ENCODE data around the gene RIMBP2.

RIMBP2 gene

DNA sequence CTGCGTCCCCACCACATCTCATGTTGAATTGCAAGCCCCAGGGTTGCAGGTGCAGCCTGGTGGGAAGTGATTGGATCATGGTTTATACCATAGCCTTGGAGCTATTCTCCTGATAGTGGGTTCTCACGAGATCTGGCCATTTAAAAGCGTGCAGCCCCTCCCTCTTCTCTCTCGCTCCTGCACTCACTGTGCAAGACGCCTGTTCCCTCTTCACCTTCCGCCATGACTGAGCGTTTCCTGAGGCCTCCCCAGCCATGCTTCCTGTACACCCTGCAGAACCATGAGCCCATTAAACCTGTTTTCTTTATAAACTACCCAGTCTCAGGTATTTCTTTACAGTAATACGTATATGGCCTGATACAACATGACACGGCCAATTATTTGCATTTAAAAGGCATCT, 146.6 kb downstream of the RIMBP2 start:
- TF ChIP-seq, protein P1, sequence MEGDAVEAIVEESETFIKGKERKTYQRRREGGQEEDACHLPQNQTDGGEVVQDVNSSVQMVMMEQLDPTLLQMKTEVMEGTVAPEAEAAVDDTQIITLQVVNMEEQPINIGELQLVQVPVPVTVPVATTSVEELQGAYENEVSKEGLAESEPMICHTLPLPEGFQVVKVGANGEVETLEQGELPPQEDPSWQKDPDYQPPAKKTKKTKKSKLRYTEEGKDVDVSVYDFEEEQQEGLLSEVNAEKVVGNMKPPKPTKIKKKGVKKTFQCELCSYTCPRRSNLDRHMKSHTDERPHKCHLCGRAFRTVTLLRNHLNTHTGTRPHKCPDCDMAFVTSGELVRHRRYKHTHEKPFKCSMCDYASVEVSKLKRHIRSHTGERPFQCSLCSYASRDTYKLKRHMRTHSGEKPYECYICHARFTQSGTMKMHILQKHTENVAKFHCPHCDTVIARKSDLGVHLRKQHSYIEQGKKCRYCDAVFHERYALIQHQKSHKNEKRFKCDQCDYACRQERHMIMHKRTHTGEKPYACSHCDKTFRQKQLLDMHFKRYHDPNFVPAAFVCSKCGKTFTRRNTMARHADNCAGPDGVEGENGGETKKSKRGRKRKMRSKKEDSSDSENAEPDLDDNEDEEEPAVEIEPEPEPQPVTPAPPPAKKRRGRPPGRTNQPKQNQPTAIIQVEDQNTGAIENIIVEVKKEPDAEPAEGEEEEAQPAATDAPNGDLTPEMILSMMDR (IDR thresholded peaks at IDR 0.05; ENCODE audit: borderline replicate concordance, insufficient read depth, low read depth, low read length) = no peak
- H3K4me3 ChIP-seq (ENCODE audit: low read depth, low read length) = no peak overlapping the region

DNA sequence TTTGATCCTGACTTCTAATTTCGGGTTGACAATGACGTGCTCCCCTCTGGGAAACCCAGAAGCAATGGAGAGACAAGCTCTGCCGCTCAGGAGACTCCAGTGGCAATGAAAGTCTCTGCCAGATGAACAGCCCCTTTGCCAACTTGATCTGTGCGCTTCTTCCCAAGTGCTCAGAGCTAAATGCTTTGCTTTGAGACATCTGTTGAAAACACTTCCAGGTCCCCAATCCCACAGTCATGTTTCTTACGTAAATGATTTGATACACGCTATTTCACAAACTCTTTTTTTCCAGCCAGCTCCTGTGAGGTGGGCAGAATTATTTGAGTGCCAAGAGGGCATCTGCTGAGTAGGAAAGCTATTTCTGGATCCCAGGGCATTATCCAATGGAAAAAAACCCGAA, 147.6 kb downstream of the RIMBP2 start:
- TF ChIP-seq, protein P1 (IDR thresholded peaks at IDR 0.05; ENCODE audit: borderline replicate concordance, insufficient read depth, low read depth, low read length) = no peak

DNA sequence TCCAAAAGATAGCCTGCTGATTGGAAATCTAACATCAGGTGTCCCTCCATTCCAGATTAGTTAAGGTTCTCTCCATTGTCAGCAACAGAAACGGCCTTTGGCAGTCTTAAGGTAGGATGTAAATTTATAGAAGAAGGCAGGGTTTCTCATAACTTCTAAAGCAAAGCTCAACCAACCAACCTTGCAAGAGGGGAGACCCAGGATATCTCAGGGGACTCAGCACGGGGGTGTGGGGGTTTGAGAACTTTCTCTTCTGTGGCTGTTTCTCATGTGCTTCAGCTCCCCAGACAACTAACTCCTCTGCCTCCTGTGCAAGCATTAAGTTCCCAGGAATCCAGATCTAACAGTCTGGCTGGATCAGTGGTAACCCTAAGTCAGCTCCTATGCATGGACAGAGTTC, 148.1 kb downstream of the RIMBP2 start:
- no peak overlapping the region for H3K4me3 ChIP-seq (ENCODE audit: low read depth, low read length)
- TF ChIP-seq, protein P1 (IDR thresholded peaks at IDR 0.05; ENCODE audit: borderline replicate concordance, insufficient read depth, low read depth, low read length) = no peak

More for the DNA sequence above, 147.6 kb downstream of the RIMBP2 start:
- H3K4me3 ChIP-seq (ENCODE audit: low read depth, low read length) = no peak overlapping the region

DNA sequence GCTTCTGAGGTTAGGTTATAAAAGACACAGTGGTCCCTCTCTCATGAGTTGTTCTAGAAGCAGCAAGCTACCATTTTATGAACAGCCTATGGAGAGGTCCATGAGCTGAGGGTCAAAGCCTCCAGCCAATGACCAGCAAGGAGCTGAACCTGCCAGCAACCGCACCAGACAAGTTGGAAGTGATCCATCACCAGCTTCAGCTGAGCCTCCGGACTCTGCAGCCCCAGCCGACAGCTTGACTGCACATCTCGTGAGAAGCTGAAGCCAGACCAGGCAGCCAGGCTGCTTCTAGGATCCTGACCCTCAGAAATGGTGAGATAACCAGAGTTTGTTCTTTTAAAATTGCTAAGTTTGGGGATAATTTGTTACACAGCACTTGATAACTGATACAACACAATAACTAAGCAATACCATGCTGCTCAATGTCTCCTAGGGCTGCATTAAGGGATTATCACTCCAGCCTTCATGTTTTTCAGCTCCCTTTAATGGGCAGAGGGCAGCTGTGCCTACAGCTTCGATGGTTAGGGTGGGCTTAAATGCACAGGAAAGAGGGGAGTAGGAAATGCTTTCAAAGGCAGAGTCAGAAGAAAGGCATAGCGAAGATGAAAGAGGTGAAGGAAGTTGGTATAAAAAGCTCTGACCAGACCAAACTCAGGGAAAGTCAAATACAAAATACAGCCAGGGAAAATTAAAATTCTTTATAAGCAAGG, 149.5 kb downstream of the RIMBP2 start:
- H3K4me3 ChIP-seq (ENCODE audit: low read depth, low read length) = no peak overlapping the region
- TF ChIP-seq, protein P1 (IDR thresholded peaks at IDR 0.05; ENCODE audit: borderline replicate concordance, insufficient read depth, low read depth, low read length) = no peak

DNA sequence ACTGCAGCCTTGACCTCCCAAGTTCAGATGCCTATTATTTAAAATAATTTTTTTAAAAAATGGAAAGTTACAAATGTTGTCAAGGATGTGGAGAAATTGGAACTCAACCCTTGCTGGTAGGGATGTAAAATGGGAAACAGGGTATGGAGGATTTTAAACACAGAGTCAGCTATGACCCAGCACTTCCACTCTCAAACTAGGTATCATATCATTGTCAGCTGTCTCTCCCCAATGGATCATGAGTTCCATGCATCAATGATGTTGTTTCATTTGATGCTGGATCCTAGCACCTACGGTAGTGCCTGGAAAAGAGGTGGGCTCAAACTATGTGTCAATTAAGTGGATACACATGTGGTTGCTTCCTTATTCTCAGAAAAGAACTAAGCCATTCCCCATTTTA, 150.9 kb downstream of the RIMBP2 start:
- TF ChIP-seq, protein P1 (IDR thresholded peaks at IDR 0.05; ENCODE audit: borderline replicate concordance, insufficient read depth, low read depth, low read length) = no peak
- H3K4me3 ChIP-seq (ENCODE audit: low read depth, low read length) = no peak overlapping the region

DNA sequence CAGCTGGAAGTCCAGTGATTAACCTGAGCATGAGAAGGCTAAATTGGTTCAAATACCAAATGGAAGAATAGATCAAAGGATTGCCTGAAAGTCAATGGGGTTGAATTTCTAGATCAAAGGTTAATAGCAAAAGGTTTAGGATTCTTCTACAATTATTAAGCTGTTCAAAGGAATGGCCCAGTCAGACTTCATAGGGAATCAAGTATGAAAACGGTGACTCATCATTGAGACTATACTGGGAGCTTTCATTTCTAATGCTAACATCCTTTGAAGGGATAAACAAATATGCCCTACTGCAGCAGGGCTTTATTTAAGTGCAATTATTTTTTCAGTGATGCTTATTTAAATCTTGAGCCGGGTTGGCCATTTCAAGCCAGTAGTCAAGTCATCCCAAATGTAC, 152.8 kb downstream of the RIMBP2 start:
- no peak overlapping the region for H3K4me3 ChIP-seq (ENCODE audit: low read depth, low read length)
- TF ChIP-seq, protein P1 (IDR thresholded peaks at IDR 0.05; ENCODE audit: borderline replicate concordance, insufficient read depth, low read depth, low read length) = no peak

DNA sequence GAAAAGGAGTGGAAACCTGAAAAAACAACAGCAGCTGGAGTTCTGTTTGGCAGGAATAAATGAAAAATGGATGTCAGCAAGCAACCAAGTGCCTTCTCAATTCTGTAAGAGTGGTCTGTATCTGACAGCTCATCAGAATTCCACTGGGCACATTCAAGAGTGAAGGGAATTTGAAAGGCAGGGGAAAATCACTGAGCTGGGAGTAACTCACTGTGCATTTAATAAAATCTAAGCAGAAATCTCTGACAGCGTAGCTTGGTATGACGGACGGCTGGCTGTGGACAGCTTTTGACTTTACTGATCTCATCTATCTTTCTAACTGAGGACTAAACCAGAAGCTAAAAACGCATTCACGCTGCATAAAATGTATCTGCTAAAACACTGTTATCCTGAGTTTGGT, 153.4 kb downstream of the RIMBP2 start:
- no peak overlapping the region for H3K4me3 ChIP-seq (ENCODE audit: low read depth, low read length)
- TF ChIP-seq, protein P1 (IDR thresholded peaks at IDR 0.05; ENCODE audit: borderline replicate concordance, insufficient read depth, low read depth, low read length) = no peak

Data from GM12875 (cell line).